Measurements from ENCODE around the gene TOMM40L.

TOMM40L gene

DNA sequence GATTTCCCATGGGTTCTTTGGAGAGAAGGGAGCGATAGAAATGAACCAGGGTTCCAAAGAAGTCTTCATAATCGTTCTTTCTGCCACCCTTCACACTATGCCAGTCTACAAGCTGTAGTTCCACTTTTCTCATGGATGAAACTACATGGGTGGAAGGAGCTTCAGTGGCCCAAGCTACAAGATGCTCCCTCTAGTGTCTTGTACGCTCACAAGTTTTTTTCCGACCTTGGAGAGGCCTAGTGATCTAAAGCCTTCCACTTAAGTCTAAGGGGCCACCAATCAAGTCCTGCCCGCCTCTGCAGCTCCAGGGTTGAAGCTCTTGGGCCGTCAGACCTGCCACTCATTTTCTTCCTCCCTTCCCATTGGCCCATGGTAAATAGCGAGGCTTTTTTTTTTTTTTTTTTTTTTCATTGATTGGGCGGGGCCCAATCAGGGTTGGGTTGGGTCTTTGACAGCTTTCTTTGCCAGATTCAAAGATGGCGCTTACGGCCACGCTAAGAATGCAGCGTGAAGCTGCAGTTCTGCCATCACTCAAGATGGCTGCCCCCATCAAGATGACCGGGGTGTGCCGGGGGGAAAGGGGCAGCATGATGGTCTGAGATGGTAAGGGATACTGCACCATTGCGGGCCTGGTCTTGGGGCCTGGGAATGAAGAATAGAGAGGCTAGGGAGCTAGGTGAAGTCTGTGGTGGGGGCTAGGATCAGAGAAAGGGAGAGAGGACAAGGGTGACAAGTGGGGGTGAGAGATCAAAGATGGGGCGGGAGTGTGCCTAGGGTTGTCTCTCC, at the start of gene TOMM40L:
Gene TOMM40L, plus strand, starts transcription at position 527 of the 786 bp plus-strand sequence. CDS start 430 bp downstream, outside the sequence.
- DNase-seq (ENCODE audit: low read depth): peak; percentile 99

DNA sequence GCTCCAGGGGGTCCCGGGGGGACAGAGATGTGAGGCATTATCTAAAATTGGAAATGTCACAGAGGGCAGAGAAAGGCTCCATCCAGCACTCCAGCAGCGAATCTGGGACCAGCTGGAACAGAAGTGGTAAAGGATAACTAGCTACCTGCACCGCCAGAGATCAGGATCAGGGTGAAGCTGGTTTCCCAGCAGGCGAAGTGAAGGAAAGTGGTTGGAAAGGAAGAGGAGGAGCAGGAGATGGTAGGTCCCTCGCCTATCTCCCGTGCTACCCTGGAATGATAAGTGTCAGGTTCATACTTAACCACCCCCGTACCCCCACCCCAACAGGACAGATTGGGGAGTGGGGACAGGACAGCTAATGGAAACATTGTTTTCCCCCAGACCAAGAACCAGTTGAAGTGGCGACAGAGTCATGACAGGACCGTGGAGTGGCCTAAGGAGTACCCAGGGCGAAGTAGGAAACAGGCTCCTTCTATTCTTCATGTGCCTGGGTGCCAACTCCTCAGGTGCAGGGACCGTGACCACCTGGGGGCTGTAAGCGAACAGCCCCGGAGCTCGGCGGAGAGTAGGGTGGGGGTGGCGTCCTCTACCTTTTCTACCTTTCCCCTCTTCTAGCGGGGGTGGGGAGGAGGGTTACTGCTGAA, 49.3 kb upstream of the TOMM40L start:
- DNase-seq (ENCODE audit: low read depth): no peak

DNA sequence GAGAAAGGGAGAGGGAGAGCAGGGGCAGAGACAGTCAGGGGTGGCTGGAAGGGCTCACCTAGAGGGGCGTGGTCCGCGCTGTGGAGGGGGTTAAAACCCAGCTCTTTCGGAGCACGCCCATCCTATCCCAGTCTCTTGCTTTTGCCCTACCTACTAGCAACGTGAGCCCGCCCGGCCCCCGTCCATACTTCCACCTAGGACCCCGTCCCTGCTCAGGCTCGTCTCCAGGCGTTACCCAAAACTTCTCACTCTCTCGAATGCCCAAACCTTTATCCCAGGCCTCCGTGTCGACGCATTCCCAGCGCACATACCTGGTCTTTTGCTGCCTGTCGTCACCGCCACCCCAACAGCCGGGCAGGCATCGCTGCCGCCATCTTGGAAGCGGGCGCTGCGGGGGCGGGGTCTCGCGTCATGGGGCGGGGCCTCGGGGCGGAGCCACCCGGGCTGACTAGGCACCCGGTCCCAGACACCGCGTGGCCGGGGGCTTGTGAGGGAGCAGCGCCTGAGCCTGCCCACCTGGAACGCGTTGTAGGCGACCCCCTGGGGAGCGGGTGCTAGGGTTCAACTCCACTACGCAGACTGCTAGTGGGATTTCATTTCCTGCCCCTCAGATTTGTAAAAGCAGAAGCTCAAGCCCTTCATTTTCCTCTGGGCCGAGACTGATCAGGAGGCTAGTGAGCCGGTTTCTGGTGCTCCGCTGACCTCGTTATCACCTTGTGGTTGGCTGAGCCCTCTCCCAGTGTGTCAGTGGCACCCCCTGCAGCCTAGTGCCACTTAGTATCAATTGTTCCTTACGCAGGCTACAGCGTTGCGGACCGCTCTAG, 48.5 kb upstream of the TOMM40L start, which contains the start of gene B4GALT3:
Gene B4GALT3, minus strand, starts transcription at position 396 of the 824 bp plus-strand sequence. CDS start 1,447 bp downstream, outside the sequence.
- no peak for DNase-seq (ENCODE audit: low read depth)

- no peak for DNase-seq (ENCODE audit: low read depth)
These were observed 48.0 kb upstream of the TOMM40L start for GRCh38 chr1:161177936-161178244.

DNA sequence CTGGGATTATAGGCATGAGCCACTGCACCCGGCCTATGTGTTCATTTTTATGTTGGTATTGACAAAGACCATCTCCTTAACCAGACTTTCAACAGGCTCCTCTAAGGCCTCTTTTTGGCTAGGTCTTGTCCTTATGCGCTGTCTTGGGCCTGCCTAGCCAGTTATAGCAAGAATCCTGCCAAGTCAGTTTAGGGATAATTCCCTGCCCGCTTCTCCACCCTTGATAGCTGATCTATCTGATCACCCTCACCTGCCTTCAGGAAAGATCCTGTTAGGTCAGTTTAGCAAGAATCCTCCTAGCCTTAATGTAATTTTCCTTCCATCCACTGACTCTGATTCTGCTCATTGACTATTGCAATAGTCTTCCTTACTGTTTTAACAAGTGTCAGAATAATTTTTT, 46.2 kb upstream of the TOMM40L start:
- DNase-seq (ENCODE audit: low read depth): no peak

DNA sequence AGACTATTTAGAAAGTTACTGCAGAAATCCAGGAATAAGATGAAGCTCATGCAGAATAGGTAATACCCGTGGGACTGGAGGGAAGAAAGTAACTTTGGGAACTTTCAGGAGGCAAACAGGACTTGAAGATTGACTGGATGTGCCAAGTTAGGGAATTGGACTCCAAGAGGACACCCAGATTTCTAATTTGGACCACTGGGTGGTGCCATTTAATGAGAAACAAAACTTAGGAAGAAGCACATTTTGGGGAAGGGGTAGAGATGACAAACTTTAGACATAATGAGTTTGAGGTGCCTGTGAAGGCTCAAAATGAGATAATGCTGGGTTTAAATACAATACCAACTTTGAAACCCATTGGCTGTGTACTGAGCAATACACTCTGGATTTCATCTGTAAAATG, 45.2 kb upstream of the TOMM40L start:
- DNase-seq (ENCODE audit: low read depth): no peak

- peak; percentile 80 for DNase-seq (ENCODE audit: low read depth)
These were observed 43.6 kb upstream of the TOMM40L start for GRCh38 chr1:161182214-161182613.

- no peak for DNase-seq (ENCODE audit: low read depth)
These were observed 40.6 kb upstream of the TOMM40L start for GRCh38 chr1:161185282-161185682.

- no peak for DNase-seq (ENCODE audit: low read depth)
These were observed 40.0 kb upstream of the TOMM40L start for GRCh38 chr1:161185732-161186311.

GRCh38 chr1:161187311-161187710, 38.5 kb upstream of the TOMM40L start:
- DNase-seq (ENCODE audit: low read depth): no peak

DNA sequence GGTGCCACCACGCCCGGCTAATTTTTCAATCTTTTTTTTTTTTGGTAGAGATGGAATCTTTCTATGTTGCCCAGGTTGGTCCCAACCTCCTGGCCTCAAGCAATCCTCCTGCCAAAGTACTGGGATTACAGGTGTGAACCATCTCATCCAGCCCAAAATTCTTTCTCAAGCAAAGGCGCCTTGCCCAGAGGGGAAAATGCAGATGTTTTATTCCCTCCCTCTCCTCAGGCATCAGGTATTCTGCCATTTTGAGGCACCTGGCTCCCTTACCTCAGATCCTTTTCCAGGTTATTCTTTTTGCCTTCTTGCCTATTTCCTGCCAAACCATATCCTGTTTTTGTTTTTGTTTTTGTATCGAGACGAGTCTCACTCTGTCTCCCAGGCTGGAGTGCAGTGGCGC, 37.5 kb upstream of the TOMM40L start:
- no peak for DNase-seq (ENCODE audit: low read depth)

DNA sequence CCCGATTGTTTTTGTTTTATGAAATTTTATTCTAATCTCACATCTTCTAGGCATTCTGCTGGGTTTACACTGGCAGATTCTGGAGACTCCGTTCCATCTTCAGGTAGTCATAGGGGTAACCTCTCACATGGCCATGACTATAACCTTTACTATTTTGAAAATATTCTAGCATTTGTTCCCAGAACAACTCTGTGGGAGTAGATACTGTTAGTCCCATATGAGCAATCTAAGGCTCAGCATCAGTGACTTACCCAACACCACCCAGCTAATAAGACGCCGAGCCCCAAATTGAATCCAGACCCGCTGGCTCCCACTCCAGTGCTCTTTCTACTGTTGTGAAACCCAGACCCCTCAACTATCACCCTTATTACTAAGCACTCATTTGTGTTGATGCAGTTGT, 36.8 kb upstream of the TOMM40L start:
- DNase-seq (ENCODE audit: low read depth): no peak

GRCh38 chr1:161190962-161191521, 34.8 kb upstream of the TOMM40L start:
- no peak for DNase-seq (ENCODE audit: low read depth)

DNA sequence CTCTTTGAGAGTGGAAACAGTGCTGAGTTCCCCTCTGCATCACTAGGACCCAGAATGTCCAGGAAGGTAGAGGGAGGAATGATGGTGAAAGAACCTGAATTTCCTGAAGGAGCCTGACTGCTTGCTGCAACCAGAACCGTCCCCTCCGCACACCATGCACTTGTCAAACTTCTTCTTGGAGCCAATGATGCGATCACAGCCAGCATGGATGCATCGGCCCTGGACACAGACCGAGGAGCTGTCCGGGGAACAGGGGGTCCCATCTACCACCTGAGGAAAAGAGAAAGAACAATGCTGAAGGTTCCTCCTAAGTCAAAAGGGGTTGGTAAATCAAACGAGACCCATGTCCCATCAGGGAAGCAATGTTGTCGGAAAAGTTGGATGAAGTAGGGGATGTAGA, 33.9 kb upstream of the TOMM40L start:
- no peak for DNase-seq (ENCODE audit: low read depth)

DNA sequence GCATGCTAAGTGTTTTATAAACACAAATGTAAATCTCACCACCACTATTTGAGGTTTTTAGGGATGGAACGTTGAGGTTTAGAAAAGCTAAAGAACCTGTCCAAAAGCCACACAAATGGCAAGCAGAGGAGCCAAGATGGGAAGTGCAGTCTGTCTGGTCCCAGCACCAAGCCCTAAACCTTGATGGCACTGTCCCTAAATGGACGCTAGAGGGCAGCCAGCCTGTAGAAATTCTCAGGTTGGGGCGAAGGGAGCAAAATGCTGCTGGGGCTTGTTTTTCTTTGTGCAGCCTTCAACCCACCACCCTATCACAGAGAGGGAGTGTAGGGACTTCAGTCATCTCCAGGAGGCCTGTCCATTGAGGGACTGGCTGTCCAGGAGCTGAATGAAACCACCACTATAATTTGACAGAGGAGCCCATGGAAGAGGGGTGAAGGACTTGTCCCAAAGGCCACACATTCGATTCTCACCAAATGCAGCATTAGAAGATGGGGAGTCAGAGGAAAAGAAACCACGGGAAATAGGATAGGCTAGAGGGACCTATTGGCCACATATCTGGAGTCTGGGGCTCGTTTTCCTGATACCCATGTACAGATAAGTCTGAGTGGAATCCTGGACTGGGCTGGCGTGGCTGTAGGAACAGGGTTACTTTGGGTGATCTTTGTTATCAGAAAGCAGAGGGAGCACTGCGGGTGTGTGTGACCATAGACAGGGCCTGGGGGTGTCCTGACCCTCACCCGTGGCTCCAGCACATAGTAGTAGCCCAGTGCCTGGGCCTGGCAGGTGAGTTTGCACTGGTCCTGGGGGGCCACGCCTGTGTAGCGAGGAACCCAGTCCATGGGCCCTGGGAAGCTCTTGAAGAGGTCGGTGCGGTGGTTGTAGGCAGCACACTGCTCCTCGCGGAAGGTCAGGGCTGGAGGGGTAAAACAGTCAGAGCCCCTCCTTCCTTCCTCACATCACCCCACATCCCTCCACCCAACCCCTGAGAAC, 33.1 kb upstream of the TOMM40L start:
- DNase-seq (ENCODE audit: low read depth): no peak

- DNase-seq (ENCODE audit: low read depth): no peak
These were observed 32.2 kb upstream of the TOMM40L start for GRCh38 chr1:161193561-161194235.

GRCh38 chr1:161195171-161195570, 30.7 kb upstream of the TOMM40L start:
- no peak for DNase-seq (ENCODE audit: low read depth)

DNA sequence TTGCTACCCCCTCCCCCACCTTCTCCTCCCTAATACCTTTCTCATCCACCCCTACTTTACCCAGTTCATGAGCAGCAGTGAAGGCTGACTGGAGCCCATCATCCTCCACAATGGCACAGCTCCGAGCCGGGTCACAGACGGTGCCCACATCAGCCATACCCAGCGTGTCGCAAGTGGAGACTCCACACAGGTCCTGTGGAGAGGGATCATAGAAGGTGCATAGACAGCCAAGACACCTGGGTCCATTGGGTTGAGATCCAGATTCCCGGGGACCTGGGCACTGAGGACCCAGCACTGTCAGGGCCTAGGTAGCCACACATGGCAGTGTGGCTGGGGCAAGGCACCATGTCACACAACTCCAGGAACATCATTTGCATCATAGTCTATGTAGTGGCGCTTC, 29.7 kb upstream of the TOMM40L start:
- no peak for DNase-seq (ENCODE audit: low read depth)

DNA sequence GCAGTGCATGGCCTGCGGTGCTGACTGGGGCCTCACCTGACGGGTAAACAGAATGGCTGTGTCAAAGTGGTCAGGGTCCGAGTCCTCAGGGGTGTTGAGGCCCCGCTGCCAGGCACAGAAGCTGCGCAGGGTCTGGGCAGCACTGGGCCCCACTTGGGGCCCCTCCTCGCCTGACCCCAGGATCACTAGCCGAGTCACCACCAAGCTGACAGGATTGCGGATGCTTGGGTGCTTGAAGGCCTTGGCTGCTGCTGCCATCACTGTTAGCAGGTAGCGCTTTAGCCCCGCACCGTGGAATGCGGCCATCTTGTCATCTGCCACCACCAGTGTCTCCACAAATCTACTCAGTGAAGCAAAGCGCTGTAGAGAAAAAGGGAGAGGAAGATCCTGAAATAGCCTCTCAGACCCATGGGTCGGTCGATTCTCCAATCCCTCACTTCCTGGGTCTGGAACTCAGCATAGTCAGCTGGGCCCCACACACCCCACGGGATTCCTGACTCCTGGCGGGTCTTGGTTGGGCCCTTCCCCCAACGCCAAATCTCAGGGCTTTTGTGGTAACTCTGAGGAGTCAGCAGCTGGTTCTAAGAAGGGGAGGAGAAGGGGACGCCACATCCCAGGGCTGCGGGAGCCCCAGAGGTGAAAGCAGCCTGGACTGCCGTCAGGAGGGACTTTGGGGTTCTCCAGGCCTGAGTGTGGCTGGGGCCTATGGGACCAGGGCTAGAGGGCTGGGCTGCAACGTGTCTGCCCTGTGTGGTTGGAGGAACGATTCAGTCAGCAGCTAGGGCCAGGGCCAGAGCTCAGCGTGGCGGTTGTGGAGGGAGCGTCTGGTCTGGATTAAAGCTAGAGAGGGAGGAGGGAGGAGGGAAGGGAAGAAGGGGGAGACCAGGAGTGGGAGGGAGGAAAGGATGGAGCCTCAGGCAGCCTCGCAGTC, 29.1 kb upstream of the TOMM40L start:
- DNase-seq (ENCODE audit: low read depth): no peak
